Activated CD4-positive, alpha-beta T cell treated with anti-CD3 and anti-CD28 coated beads, Interleukin-2, amount 50 U/mL, for 48 hours (primary cell): Measurements from ENCODE around the gene RUBCN.
"Not testable (repeated sequence)": the region's sequence is repeated elsewhere in the genome, so short reads cannot be mapped to it uniquely, and the experiment has no call there.

ENCODE experiments used
- DNase-seq, 2 experiments: peaks; one replicate each; pipeline ENCODE4 v3.0.0-alpha.2; 2020

The RUBCN gene

GRCh38 chr3:197680955-197681521 lies 55.7 kb downstream of the RUBCN start:
- DNase-seq: no peak

- DNase-seq: no peak
Measured at GRCh38 chr3:197675951-197676350, 60.8 kb downstream of the RUBCN start.

GRCh38 chr3:197675563-197675860 lies 61.2 kb downstream of the RUBCN start:
- no peak for DNase-seq

- DNase-seq: no peak
Measured at GRCh38 chr3:197674741-197675562, 61.8 kb downstream of the RUBCN start.

GRCh38 chr3:197673170-197673569 lies 63.5 kb downstream of the RUBCN start:
- no peak for DNase-seq

GRCh38 chr3:197670361-197670760 lies 66.3 kb downstream of the RUBCN start:
- DNase-seq: no peak

GRCh38 chr3:197667968-197668367 lies 68.7 kb downstream of the RUBCN start:
- DNase-seq: no peak

- DNase-seq: not testable (repeated sequence)
Measured at GRCh38 chr3:197667293-197667692, 69.4 kb downstream of the RUBCN start.

GRCh38 chr3:197666221-197666842 lies 70.4 kb downstream of the RUBCN start:
- not testable (repeated sequence) for DNase-seq

GRCh38 chr3:197665549-197665948 lies 71.2 kb downstream of the RUBCN start:
- DNase-seq: not testable (repeated sequence)

- not testable (repeated sequence) for DNase-seq
Measured at GRCh38 chr3:197665142-197665491, 71.6 kb downstream of the RUBCN start.

- DNase-seq: peak; percentile 45 to 49
Measured at GRCh38 chr3:197664414-197665141, 72.1 kb downstream of the RUBCN start.

GRCh38 chr3:197663367-197664140 lies 73.2 kb downstream of the RUBCN start:
- DNase-seq: not testable (repeated sequence)

GRCh38 chr3:197662352-197662751 lies 74.4 kb downstream of the RUBCN start:
- DNase-seq: not testable (repeated sequence)

- not testable (repeated sequence) for DNase-seq
Measured at GRCh38 chr3:197661874-197662273, 74.8 kb downstream of the RUBCN start.

GRCh38 chr3:197661234-197661834 lies 75.4 kb downstream of the RUBCN start:
- not testable (repeated sequence) for DNase-seq

GRCh38 chr3:197659701-197660100 lies 77.0 kb downstream of the RUBCN start:
- not testable (repeated sequence) for DNase-seq

- DNase-seq: not testable (repeated sequence)
Measured at GRCh38 chr3:197659144-197659543, 77.6 kb downstream of the RUBCN start.

GRCh38 chr3:197658706-197659105 lies 78.0 kb downstream of the RUBCN start:
- DNase-seq: not testable (repeated sequence)

GRCh38 chr3:197657541-197658292 lies 79.0 kb downstream of the RUBCN start:
- not testable (repeated sequence) for DNase-seq

GRCh38 chr3:197656960-197657359 lies 79.7 kb downstream of the RUBCN start:
- DNase-seq: not testable (repeated sequence)
